H1 (cell line): Measurements from ENCODE around the gene SCAI. TPM values are rescaled to one million over a fixed set of nuclear protein-coding genes. Genes with fewer than 3 reads are reported as not detected.

Experiments used
- CTBP2 ChIP-seq: IDR thresholded peaks from 2 replicates; pipeline ENCODE4 v1.7.0; 2011; ENCODE audit warnings: borderline replicate concordance, mild to moderate bottlenecking, moderate library complexity, mixed read lengths, low read length; ENCODE audit not compliant: insufficient read depth, insufficient read length
- EP300 ChIP-seq, 2 experiments: IDR thresholded peaks; 1 replicate in 1 of 2; 2 replicates in 1 of 2; pipeline ENCODE4 v1.6.1; 2011 to 2012; ENCODE audit warnings: low read depth in 2 of 2, low read length in 2 of 2, mild to moderate bottlenecking in 2 of 2, borderline replicate concordance in 1 of 2, inconsistent platforms in 1 of 2, moderate library complexity in 1 of 2
- FOSL1 ChIP-seq: IDR thresholded peaks from 2 replicates; pipeline ENCODE4 v1.6.1; 2011; ENCODE audit warnings: mild to moderate bottlenecking, low read depth, low read length, moderate library complexity; ENCODE audit not compliant: insufficient read depth
- GTF2F1 ChIP-seq: IDR thresholded peaks from 2 replicates; pipeline ENCODE4 v1.6.1; 2012; ENCODE audit warnings: low read depth, low read length, improper control_type of control experiment, borderline replicate concordance
- NRF1 ChIP-seq: IDR thresholded peaks from 2 replicates; pipeline ENCODE4 v1.6.1; 2011; ENCODE audit warnings: mild to moderate bottlenecking, low read depth, low read length, improper control_type of control experiment
- POU5F1 ChIP-seq: IDR thresholded peaks from 2 replicates; pipeline ENCODE4 v1.6.1; 2011; ENCODE audit warnings: low read depth, mild to moderate bottlenecking, low read length, moderate library complexity
- RAD21 ChIP-seq, 2 experiments: IDR thresholded peaks in 1 of 2; conservative IDR thresholded peaks in 1 of 2; 2 replicates each; pipeline ENCODE4 v1.6.1; 2011; ENCODE audit warnings: low read depth in 2 of 2, low read length in 2 of 2, improper control_type of control experiment in 1 of 2, inconsistent platforms in 1 of 2, mild to moderate bottlenecking in 1 of 2, moderate library complexity in 1 of 2
- SP1 ChIP-seq: IDR thresholded peaks from 2 replicates; pipeline ENCODE4 v1.6.1; 2011; ENCODE audit warnings: low read depth, low read length
- TEAD4 ChIP-seq: IDR thresholded peaks from 2 replicates; pipeline ENCODE4 v1.6.1; 2012; ENCODE audit warnings: low read depth, low read length, inconsistent platforms, mixed read lengths
- polyA plus RNA-seq, 7 experiments: library from polyadenylated mRNA; depleted of rRNA in 3 of 7; stranded (reverse) in 5 of 7; unstranded in 2 of 7; fragments of >200 nt in 5 of 7; fragments of 200-250 nt in 2 of 7; gene quantifications; 1 replicate in 5 of 7; 2 replicates in 1 of 7; 4 replicates in 1 of 7; pipeline versions ENCODE4 v1.2.1 to v1.2.3, GENCODE V29; 2011 to 2013; ENCODE audit warnings: missing spikeins in 2 of 7, mixed read lengths in 2 of 7
- total RNA-seq: library from RNA; stranded (reverse); fragmentation: NEBNext Ultra II Directional; extraction: Animal tissue kit (Norgen Biotek cat#: 25700); gene quantifications from 2 replicates; pipeline ENCODE4 v1.2.1, GENCODE V29; 2021
- TF ChIP-seq, protein P1 (sequence below): IDR thresholded peaks from 2 replicates; pipeline ENCODE4 v1.6.1; 2012; ENCODE audit warnings: inconsistent platforms

SCAI gene
- total and polyA plus RNA-seq, 2 of the 8 experiments (the other 6 are each of a cell fraction or from before 2014, with no cell fraction given): 6.4 to 19.8 TPM

DNA sequence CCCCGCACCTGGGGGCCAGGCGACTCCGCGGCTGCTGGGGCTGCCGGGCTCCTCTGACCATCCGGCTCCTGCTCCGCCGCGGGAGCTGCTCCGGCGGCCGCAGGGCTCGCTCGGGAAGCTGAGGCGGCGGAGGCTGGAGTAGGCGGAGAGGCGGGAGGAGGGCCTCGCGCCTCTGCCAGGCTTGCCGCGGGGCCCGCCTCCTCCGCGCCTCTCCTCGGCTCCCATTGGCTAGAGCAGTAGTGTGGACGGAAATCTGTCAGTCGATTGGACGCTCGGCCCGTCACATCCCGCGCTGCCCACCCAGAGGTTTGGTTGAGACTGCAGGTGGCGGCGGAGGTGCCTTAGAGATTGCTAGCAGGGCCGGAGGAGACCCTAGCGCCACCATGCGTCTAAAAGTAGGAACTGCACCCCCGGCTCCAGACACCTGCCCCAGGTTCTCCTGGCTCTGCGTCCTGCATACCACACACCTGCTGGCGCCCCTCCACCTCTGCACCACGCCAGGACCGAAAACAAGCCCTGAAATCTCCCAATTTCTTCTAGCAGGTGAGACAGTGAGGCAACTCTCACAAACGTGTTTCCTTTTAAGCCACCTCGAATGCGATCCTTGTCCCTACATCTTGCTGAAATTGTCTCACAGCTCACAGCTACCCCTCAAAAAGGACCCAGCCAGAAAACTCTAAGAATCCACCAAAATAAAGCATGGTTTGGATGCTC, at the start of gene SCAI (continued):
- TF ChIP-seq, protein P1, sequence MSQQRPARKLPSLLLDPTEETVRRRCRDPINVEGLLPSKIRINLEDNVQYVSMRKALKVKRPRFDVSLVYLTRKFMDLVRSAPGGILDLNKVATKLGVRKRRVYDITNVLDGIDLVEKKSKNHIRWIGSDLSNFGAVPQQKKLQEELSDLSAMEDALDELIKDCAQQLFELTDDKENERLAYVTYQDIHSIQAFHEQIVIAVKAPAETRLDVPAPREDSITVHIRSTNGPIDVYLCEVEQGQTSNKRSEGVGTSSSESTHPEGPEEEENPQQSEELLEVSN: peak; percentile 77
- TF ChIP-seq GTF2F1 (no peak), POU5F1 (no peak), NRF1 (no peak; the same call in 1 of the 2 replicates), EP300 (IDR thresholded peaks at IDR 0.05; ENCODE audit: borderline replicate concordance in 1 of 2, low read depth in 2 of 2, low read length in 2 of 2) (no peak), CTBP2 (no peak), TEAD4 (peak; percentile 86), RAD21 (IDR thresholded peaks at IDR 0.05 in 1 of 2, conservative IDR thresholded peaks at IDR 0.05 in 1 of 2; ENCODE audit: low read depth in 2 of 2, low read length in 2 of 2) (peak; percentile 79 to 83), SP1 (peak; percentile 97), FOSL1 (no peak)
